HepG2 (cell line): ENCODE measurements around the gene CLK4. TPM values are rescaled to one million over a fixed set of nuclear protein-coding genes. Genes with fewer than 3 reads are reported as not detected.
A peak's percentile ranks its signal among the peaks of the same experiment; 100 is the strongest.

Experiments used
- IKZF4 ChIP-seq: sonication (generic); formaldehyde crosslinking; IDR thresholded peaks from 2 replicates; pipeline ENCODE4 v1.5.1; 2020; ENCODE audit warnings: borderline replicate concordance, mild to moderate bottlenecking, low read depth, missing genetic modification reagents; ENCODE audit errors: not compliant biosample characterization
- NONO ChIP-seq, 2 experiments: fragments of 450-650 bp in 1 of 2; sonication (generic) in 1 of 2; formaldehyde crosslinking in 1 of 2; IDR thresholded peaks in 1 of 2; conservative IDR thresholded peaks in 1 of 2; 2 replicates each; pipeline versions ENCODE4 v1.6.1 to v1.8.0; 2017 to 2022; ENCODE audit warnings: mild to moderate bottlenecking in 1 of 2, missing genetic modification reagents in 1 of 2, moderate library complexity in 1 of 2
- PLSCR1 ChIP-seq: sonication (generic); formaldehyde crosslinking; IDR thresholded peaks from 2 replicates; pipeline ENCODE4 v1.5.0; 2020; ENCODE audit warnings: missing genetic modification reagents, mild to moderate bottlenecking, borderline replicate concordance
- POGK ChIP-seq: sonication (generic); formaldehyde crosslinking; conservative IDR thresholded peaks from 2 replicates; pipeline ENCODE4 v1.8.0; 2022; ENCODE audit warnings: mild to moderate bottlenecking, moderate library complexity, missing genetic modification reagents
- SMAD1 ChIP-seq: sonication (generic); formaldehyde crosslinking; IDR thresholded peaks from 2 replicates; pipeline ENCODE4 v1.4.0; 2020; ENCODE audit warnings: missing genetic modification reagents, low read depth, mild to moderate bottlenecking, borderline replicate concordance
- STAT6 ChIP-seq: sonication (generic); formaldehyde crosslinking; IDR thresholded peaks from 2 replicates; pipeline ENCODE4 v1.4.0; 2020; ENCODE audit warnings: missing genetic modification reagents, mild to moderate bottlenecking, borderline replicate concordance
- THRA ChIP-seq: sonication (generic); formaldehyde crosslinking; IDR thresholded peaks from 2 replicates; pipeline ENCODE4 v1.4.0; 2020; ENCODE audit warnings: missing genetic modification reagents, borderline replicate concordance
- ZKSCAN1 ChIP-seq: fragments of 150-350 bp; IDR thresholded peaks from 2 replicates; pipeline ENCODE4 v1.6.1; 2014; ENCODE audit warnings: low read length
- ZNF136 ChIP-seq: sonication (generic); formaldehyde crosslinking; IDR thresholded peaks from 2 replicates; pipeline ENCODE4 v1.8.1; 2022; ENCODE audit warnings: low read depth, mild to moderate bottlenecking, moderate library complexity, missing genetic modification reagents
- ZNF17 ChIP-seq: sonication (generic); formaldehyde crosslinking; IDR thresholded peaks from 2 replicates; pipeline ENCODE4 v1.5.0; 2020; ENCODE audit warnings: mild to moderate bottlenecking, missing genetic modification reagents
- ZNF275 ChIP-seq: sonication (generic); formaldehyde crosslinking; IDR thresholded peaks from 2 replicates; pipeline ENCODE4 v1.8.0; 2022; ENCODE audit warnings: missing genetic modification reagents, mild to moderate bottlenecking, inconsistent platforms, borderline replicate concordance
- ZNF569 ChIP-seq: sonication (generic); formaldehyde crosslinking; IDR thresholded peaks from 2 replicates; pipeline ENCODE4 v1.5.0; 2020; ENCODE audit warnings: mild to moderate bottlenecking, missing genetic modification reagents, moderate library complexity, borderline replicate concordance
- ZSCAN29 ChIP-seq: sonication (generic); formaldehyde crosslinking; conservative IDR thresholded peaks from 2 replicates; pipeline ENCODE4 v1.4.0; 2020; ENCODE audit warnings: mild to moderate bottlenecking, missing genetic modification reagents
- polyA plus RNA-seq, 8 experiments: library from polyadenylated mRNA; depleted of rRNA in 3 of 8; stranded (reverse) in 7 of 8; unstranded in 1 of 8; fragments of >200 nt; fragmentation: Illumina TruSeq in 4 of 8; extraction: Trizol in 4 of 8; gene quantifications; 2 replicates each; pipeline versions ENCODE4 v1.2.1 to v1.2.3, GENCODE V29; 2011 to 2016; ENCODE audit warnings: low read depth in 4 of 8, missing spikeins in 1 of 8, mixed read lengths in 1 of 8; ENCODE audit not compliant: insufficient read depth in 1 of 8
- total RNA-seq, 5 experiments: library from RNA; depleted of rRNA; stranded (reverse); fragments of >200 nt; fragmentation: Illumina TruSeq; extraction: Trizol; gene quantifications; 2 replicates each; pipeline ENCODE4 v1.2.3, GENCODE V29; 2016; ENCODE audit warnings: low read depth in 1 of 5
- TF ChIP-seq, protein P1 (sequence below): sonication (generic); formaldehyde crosslinking; IDR thresholded peaks from 2 replicates; pipeline ENCODE4 v1.8.1; 2023; ENCODE audit warnings: mild to moderate bottlenecking, moderate library complexity, missing genetic modification reagents

The CLK4 gene
- total and polyA plus RNA-seq, 2 of the 13 experiments (the other 11 are each of a cell fraction or from before 2014, with no cell fraction given): 17.7 to 18.4 TPM

DNA sequence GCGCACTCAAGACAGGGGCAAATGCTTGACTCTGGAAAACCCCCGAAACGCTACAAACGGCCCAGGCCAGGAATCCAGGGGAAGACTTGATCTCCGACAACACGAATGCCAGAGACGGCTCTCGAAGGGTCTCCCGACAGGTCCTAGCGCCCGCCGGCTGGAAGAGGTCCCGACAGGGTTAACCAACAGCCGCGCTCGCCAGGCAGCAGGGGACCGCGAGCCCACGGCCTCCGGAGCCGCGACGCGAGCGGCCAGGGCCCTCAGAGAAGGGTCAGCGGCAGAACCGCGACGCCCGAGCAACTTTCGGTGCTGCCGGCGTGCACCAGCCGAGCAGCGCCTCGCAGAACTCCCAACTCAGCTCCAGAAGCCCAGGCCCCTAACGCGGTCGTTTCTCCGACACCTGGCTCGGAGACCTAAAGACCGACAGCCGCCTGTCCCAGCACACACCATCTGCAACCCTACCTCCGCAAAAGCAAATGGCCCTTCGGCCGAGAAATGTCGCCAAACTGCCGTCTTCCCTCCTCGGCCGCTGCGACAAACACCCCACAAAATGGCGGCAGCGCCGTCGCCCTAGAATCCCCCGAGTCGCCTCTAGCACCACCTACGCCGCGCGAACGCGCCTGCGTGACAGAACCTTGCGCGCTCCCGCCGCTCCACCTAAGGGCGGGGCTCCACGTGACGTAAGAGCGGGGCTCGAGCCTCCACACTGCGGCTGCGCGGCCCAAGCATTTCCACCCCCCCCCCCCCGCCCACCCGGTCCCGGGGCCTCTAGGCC is at the start of gene CLK4 (continued):
- 0 out of 2 replicates have a peak, but pooled peaks have one; percentile 37 for TF ChIP-seq ZNF275
- TF ChIP-seq STAT6: no peak; the same call in 1 of the 2 replicates
- TF ChIP-seq ZNF136 (CRISPR knock-in tag): no peak
- no peak for TF ChIP-seq ZNF17 (CRISPR knock-in tag)
- no peak for TF ChIP-seq PLSCR1 (CRISPR knock-in tag)
- TF ChIP-seq ZSCAN29 (CRISPR knock-in tag): 0 out of 2 replicates have a peak, but pooled peaks have one; percentile 25
- no peak for TF ChIP-seq ZKSCAN1
- no peak for TF ChIP-seq IKZF4 (CRISPR knock-in tag)
- TF ChIP-seq POGK (CRISPR knock-in tag): 0 out of 2 replicates have a peak, but pooled peaks have one; percentile 29
- TF ChIP-seq THRA (CRISPR knock-in tag): peak; percentile 47; the same call in 1 of the 2 replicates
- TF ChIP-seq, protein P1, sequence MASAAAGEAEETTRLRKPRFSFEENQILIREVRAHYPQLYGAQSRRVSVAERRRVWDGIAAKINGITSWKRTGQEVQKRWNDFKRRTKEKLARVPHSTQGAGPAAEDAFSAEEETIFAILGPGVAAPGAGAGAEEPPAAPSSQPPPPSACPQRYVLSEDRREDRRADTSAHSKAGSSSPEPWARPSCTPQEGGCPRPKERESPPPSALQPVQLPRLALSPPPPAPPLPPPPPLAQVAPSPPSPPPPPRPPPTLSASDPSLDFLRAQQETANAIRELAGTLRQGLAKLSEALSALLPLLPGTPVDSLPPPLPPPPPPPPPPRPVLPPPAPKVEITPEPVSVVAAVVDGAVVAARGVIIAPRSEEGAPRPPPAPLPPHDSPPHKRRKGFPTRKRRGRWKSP: peak; percentile 47; the same call in 1 of the 2 replicates
- TF ChIP-seq ZNF569 (CRISPR knock-in tag): peak; percentile 40; the same call in 1 of the 2 replicates
- no peak for TF ChIP-seq SMAD1
- TF ChIP-seq NONO (IDR thresholded peaks at IDR 0.05): no peak
- peak; percentile 83 for TF ChIP-seq NONO (CRISPR knock-in tag; conservative IDR thresholded peaks at IDR 0.05)
